HG02938 (cell line): ENCODE data around the gene ZNF454.

Experiments
- ATAC-seq: cut with Tn5 transposase; IDR thresholded peaks from one replicate; pipeline ENCODE4 v1.9.1; 2021; ENCODE audit warnings: mild to moderate bottlenecking, moderate library complexity; ENCODE audit not compliant: unreplicated experiment

ZNF454 gene

DNA sequence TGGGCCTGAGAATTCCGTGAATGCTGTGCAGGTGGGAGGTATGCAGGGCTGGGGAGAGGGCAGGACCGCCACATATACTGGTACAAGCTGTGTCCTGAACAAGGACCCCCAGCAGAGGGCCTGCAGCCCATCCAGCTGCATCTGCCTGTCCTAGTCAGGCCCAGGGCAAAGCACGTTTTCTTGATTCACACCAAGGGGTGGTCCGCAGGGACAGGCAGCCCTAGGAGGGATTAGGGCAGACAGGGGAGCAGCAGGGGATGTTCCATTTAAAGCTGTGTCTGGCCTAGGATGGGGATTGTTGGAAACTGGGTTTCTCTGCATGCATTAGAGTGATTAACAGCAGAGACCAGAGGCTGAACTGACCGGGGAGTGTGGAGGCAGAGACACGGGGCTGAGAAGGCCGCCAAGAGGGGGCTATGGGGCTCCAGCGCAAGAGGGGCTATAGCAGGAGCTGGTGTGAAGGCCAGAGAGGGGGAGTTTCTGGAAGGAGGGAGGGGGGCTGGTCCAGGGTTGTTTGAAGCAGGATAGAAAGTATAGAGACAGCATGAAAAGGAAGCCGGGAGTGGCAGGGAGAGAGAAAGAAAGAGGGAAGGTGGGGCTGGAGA lies 51.4 kb downstream of the ZNF454 start:
- ATAC-seq = no peak

GRCh38 chr5:178993236-178993765 lies 52.3 kb downstream of the ZNF454 start:
- ATAC-seq = no peak

GRCh38 chr5:178993955-178994579 lies 53.1 kb downstream of the ZNF454 start:
- no peak for ATAC-seq

GRCh38 chr5:178994580-178995340 lies 53.8 kb downstream of the ZNF454 start, which contains the start of gene GRM6:
TSS of gene GRM6 (minus strand) at chr5:178995320. CDS start at chr5:178994944, 376 bp downstream.
- ATAC-seq = no peak

DNA sequence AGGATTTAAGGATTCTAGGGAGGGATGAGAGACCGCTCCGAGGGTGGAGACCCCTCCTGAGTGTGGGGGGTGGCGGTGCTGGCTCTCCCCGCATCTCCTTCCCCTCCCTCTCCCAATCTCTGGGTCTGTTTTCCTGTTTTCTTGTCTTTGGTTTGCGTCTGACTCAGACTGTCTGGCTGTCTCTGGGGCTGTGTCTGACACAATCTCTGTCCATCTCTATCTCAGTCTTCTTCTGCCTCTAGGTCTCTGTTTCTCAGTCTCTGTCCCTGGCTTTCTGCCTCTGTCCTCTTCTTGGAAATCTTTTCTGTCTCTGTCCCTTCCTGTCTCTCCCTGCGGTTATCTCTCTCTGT lies 54.3 kb downstream of the ZNF454 start:
- no peak for ATAC-seq

DNA sequence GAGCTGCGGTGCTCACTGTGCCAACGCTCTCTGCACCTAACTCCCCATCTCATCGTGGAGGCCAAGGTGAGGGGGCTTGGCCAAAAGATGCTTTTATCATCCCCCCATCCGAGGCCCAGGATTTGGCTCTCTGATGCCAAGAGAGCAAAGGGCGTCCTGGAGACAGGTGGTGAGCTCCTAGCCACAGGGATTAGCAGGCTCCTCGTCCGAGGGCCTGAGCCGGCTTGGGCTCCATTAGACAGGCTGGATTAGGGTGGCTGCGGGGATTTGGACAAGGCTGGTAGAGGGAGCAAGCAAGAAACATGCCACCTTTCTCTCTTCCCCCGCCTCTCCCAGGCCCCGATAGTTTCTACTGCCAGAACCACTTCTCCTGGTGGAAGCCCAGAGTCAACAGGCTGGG lies 55.2 kb downstream of the ZNF454 start:
- ATAC-seq = no peak

DNA sequence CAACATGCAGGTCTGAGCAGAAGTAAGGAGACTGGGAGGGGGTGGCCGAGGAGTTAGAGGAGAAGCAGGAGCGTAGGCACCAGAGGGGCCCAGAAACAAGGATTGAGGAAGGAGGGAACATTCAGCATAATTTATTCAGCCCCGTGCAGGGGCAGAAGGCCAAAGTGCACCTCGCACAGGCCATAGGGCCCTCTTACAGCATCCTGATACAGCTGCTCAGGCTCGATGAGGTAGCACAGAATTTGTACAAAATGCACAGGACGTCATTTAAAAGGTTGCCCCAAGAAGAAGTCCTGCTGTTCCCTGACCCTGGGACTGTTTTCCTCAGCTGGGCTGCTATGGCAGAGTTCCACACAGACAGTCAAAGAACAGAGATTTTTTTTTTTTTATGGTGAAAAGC lies 56.2 kb downstream of the ZNF454 start:
- ATAC-seq = no peak

DNA sequence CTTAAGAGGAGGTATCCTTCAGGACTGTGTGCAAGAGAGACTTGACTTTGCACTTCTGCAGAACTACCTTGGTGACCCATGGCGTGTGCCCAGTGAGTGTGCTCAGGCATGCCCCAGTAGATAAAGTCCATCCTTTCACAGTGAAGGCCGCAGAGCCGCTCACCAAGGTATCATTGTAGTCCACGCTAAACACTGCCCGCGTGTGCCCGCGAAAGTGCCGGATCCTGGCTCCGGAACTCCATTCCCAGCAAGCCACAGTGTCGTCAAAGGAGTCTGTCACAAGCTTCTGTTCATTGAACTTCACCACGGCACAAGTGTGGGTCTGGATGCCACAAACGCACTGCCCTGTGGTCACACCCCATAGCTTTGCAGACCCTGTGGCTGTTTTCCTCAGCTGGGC lies 57.4 kb downstream of the ZNF454 start:
- no peak for ATAC-seq

DNA sequence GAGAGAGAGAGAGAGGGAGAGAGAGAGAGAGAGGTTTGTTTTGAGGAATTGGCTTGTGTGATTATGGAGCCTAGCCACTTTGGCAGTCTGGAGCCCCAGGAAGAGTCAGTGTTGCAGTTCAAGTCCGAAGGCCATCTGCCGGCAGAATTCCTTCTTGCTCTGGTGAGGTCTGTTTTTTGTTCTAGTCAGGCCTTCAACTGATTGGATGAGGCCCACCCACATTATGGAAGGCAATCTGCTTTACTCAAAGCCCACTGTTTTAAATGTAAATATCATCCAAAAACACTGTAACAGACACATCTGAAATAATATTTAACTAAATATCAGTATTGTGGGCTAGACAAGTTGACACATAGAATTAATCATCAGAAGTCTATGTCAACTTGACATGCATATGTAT lies 65.6 kb downstream of the ZNF454 start:
- ATAC-seq = no peak

DNA sequence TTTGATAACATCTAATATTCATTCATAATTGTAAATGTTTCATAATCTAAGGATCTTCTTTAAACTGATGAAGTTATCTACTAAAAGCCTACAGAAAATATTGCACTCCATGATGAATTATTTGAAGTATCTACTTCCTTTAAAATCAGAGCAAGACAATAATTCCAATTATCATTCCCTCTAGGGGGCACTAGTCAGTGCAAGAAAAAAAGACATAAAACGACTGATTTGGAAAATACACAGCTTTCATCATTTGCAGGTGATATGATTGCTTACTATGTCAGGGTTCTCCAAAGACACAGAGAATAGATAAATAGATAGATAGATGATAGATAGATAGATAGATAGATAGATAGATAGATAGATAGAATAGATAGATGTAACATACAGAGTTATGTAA lies 67.7 kb downstream of the ZNF454 start:
- no peak for ATAC-seq
